Esophagus muscularis mucosa (tissue), 4 donors: ENCODE results near the gene CTDSP2.

ENCODE experiments used
- CTCF ChIP-seq, 3 experiments: fragments of 200-600 bp in 2 of 3; fragments of 450-650 bp in 1 of 3; sonication (generic) in 2 of 3; IDR thresholded peaks; one replicate each; pipeline ENCODE4 v1.5.1; 2017 to 2019; ENCODE audit warnings: antibody characterized with exemption in 3 of 3, mild to moderate bottlenecking in 2 of 3, moderate library complexity in 1 of 3
- EP300 ChIP-seq: sonication (generic); formaldehyde crosslinking; IDR thresholded peaks from one replicate; pipeline ENCODE4 v1.6.1; 2017; ENCODE audit warnings: antibody characterized with exemption
- POLR2AphosphoS5 ChIP-seq, 2 donors: sonication (generic); formaldehyde crosslinking; IDR thresholded peaks; one replicate each; pipeline ENCODE4 v1.6.1; 2017; ENCODE audit warnings: antibody characterized with exemption in 2 of 2

- TF ChIP-seq CTCF (IDR thresholded peaks at IDR 0.05), result peak; percentile 22 to 46 (median 22)
- no peak for TF ChIP-seq EP300
- no peak for TF ChIP-seq POLR2AphosphoS5 (IDR thresholded peaks at IDR 0.05)
Measured at GRCh38 chr12:57896115-57896433, 49.5 kb upstream of the CTDSP2 start.
